ENCODE measurements around the gene MPG.

The MPG gene

GRCh38 chr16:66309-67182 is 11.5 kb upstream of the MPG start:
- no peak for DNase-seq

GRCh38 chr16:67183-67791 is 10.7 kb upstream of the MPG start:
- DNase-seq = no peak

- peak; percentile 16 for DNase-seq
These were observed 9.9 kb upstream of the MPG start for GRCh38 chr16:67884-68789.

GRCh38 chr16:69181-69580 is 8.8 kb upstream of the MPG start:
- DNase-seq = no peak

- no peak for DNase-seq
These were observed 6.8 kb upstream of the MPG start for GRCh38 chr16:71210-71539.

- peak; percentile 76 for DNase-seq
These were observed 6.3 kb upstream of the MPG start for GRCh38 chr16:71540-72401.

- peak; percentile 57 for DNase-seq
These were observed 5.2 kb upstream of the MPG start, which contains the start of gene RHBDF1 for GRCh38 chr16:72561-73548. RHBDF1 (minus strand) TSS chr16:72631; CDS start chr16:65015, 7,616 bp downstream.

DNA sequence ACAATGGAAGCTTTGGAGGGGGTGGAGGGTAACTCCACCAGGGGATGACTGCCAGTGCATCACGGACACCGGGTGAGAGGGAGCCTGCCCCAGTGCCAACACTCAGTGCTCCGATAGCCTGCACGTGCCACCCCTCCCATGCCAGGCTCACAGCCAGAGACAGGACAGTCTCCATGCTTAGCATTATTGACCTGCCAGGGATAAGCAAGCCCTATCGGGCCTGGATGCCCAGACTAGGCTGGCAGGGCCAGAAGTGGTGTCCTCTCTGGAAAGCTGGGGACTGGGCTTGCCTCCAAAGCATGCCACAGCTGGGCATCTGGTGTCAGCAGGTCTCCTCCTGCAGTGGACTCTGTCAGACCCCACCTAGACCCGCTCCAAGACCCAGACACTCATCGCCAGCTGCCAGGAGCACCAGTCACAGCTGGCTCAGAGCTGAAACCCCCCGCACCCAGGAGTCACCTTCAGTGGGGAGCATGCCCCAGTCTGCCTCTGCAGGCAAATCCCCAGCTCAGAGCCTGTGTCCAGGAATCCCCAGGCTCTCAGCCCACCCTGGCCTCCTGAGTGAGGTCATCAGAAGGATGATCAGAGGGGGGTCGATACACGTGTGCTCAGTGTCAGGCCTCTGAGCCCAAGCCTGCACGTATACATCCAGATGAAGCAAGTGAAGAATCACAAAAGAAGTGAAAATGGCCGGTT is 3.8 kb upstream of the MPG start:
- DNase-seq = no peak

DNA sequence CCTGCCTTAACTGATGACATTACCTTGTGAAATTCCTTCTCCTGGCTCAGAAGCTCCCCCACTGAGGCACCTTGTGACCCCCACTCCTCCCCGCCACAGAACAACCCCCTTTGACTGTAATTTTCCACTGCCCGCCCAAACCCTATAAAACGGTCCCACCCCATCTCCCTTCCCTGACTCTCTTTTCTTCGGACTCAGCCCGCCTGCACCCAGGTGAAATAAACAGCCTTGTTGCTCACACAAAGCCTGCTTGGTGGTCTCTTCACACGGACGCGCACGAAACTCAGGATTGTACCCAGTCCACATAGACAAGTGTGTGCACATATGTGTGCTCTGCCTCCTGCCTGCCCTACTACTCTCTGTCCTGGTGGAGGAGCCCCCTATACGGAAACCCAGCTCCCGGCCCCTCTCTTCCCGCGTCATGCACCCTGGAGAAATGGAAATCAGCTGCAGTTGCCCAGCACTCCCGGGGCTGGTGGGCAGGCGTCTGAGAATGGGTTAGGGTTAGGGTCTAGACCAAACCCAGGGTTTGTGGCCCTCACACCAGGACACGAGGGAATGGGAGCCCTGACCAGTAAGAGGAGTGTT is 3.2 kb upstream of the MPG start:
- no peak for DNase-seq

GRCh38 chr16:75580-76501 is 2.2 kb upstream of the MPG start:
- DNase-seq = peak; percentile 88

DNA sequence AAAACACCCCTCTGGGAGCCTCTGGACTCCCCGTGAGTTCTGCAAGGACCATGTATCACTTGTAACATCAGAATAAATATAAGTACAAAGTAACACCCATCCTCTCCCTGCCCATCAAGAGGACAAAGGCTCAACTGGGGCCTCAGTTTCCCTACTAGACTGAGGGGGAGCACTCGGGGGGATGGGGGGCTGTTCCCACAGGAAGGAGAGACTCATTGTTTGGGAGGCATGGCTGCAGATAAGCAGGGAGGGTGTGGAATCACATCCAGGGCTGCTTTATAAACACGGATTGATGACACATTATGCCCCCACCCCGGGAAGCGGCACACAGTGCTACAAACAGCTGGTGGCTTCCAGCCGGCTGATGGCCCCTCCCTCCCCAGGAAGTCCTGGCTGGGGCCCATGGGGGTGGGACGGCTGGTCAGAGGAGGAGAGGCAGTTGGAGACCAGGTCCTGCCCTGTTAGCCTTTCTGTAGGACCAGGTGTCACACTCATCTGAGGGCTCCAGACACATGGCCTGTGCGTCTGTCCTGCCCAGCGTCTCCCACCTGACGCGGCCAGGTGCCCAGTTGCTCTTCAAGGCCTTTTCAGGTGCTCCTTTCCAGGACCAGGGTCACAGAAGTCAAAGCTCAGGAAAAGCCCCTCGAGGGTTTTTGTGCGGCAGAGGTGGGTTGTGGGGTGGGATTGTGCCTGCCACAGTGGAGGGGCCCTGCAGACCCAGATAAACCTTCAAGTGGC is 1.3 kb upstream of the MPG start:
- peak; percentile 92 for DNase-seq

- peak; percentile 86 for DNase-seq
These were observed 685 bp upstream of the MPG start for GRCh38 chr16:77273-77806.

DNA sequence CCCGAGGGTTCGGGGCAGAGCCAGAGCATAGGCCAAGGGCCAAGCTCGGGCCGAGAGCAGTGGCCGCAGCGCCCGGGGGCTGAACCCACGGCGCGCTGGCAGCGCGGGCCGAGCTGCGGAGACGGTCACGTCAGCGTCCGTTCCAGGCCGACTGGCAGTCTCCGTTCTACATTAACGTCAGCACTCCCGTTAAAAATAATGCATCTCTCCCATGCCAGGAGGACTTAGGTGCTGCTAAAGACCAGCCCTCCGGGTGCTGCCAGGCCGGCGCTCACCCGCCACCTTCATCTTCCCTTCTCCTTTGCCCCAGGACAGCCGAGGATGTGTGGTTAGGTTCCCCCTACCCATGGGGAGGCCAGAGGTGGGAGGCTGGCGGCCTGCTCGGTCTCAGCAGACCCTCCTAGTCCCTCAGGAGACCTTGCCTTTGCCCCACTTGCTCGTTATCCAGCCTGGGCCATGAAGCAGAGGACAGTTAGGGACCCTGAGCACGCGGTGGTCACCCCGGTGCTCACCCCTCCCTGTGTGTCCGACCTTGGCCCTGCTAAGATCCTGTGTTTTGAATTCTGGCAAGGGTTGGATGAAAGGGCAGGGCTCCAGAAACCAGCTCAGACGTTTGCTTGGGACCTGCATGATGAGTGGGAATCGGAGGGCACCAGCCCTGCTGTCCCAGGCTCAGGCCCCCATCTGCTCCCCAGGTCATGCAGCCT is 572 bp downstream of the MPG start:
- no peak for DNase-seq

DNA sequence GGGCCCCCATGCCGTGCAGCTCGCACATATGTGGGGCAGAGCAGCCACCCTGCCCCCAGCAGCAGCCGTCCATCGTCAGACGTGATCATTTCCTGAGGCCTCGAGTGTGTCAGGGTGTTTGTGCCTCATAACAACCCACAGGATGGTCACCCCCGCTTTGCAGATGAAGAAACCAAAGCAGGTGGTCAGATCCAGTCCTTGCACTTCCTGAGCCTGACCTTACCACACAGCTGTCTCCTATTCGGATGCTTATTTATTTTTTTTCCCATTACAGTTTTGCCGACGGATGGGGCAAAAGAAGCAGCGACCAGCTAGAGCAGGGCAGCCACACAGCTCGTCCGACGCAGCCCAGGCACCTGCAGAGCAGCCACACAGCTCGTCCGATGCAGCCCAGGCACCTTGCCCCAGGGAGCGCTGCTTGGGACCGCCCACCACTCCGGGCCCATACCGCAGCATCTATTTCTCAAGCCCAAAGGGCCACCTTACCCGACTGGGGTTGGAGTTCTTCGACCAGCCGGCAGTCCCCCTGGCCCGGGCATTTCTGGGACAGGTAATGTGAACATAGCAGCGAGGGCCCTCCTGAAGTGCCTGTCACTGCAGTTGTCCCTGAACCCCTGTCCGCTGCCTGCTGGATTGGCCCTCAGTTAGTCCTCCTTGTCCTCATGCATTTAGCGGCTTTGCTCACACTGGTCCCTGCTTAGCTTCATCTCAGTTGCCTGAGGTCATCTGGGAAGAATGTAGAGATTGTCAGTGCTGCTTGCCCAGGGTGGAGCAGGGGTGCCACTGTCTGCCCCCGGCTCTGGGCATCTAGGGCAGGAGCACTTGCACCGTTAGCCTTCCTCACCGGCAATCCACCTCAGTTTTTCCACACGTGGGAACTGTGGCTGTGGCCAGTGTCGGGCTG is 1.4 kb downstream of the MPG start:
- DNase-seq = peak; percentile 66

GRCh38 chr16:83060-83603 is 5.1 kb downstream of the MPG start:
- no peak for DNase-seq
